ENCODE results near the gene PCLO.
A peak's percentile ranks its signal among the peaks of the same experiment; 100 is the strongest.

PCLO gene

GRCh38 chr7:83014546-83014945 is 148.1 kb downstream of the PCLO start:
- no peak for TF ChIP-seq CTCF (IDR thresholded peaks at IDR 0.05; ENCODE audit: low read depth, low read length, missing control alignments)
- H3K4me3 ChIP-seq (replicated peaks; ENCODE audit: low read depth, low read length), result no peak overlapping the region
- no peak for DNase-seq (ENCODE audit: extremely low read depth, low read depth)

GRCh38 chr7:83011954-83012353 is 150.7 kb downstream of the PCLO start:
- no peak overlapping the region for H3K4me3 ChIP-seq (replicated peaks; ENCODE audit: low read depth, low read length)
- no peak for DNase-seq (ENCODE audit: extremely low read depth, low read depth)
- no peak for TF ChIP-seq CTCF (IDR thresholded peaks at IDR 0.05; ENCODE audit: low read depth, low read length, missing control alignments)

- no peak for DNase-seq (ENCODE audit: extremely low read depth, low read depth)
- peak; percentile 8 for TF ChIP-seq CTCF (IDR thresholded peaks at IDR 0.05; ENCODE audit: low read depth, low read length, missing control alignments)
- H3K4me3 ChIP-seq (replicated peaks; ENCODE audit: low read depth, low read length), result no peak overlapping the region
Measured at GRCh38 chr7:83005410-83005809, 157.3 kb downstream of the PCLO start.

GRCh38 chr7:83001362-83002040 is 161.2 kb downstream of the PCLO start:
- no peak overlapping the region for H3K4me3 ChIP-seq (replicated peaks; ENCODE audit: low read depth, low read length)
- no peak for DNase-seq (ENCODE audit: extremely low read depth, low read depth)
- no peak for TF ChIP-seq CTCF (IDR thresholded peaks at IDR 0.05; ENCODE audit: low read depth, low read length, missing control alignments)

GRCh38 chr7:82998436-82998835 is 164.2 kb downstream of the PCLO start:
- TF ChIP-seq CTCF (IDR thresholded peaks at IDR 0.05; ENCODE audit: low read depth, low read length, missing control alignments), result no peak
- no peak overlapping the region for H3K4me3 ChIP-seq (replicated peaks; ENCODE audit: low read depth, low read length)
- DNase-seq (ENCODE audit: extremely low read depth, low read depth), result no peak

GRCh38 chr7:82985144-82985802 is 177.4 kb downstream of the PCLO start:
- no peak overlapping the region for H3K4me3 ChIP-seq (replicated peaks; ENCODE audit: low read depth, low read length)
- DNase-seq (ENCODE audit: extremely low read depth, low read depth), result no peak
- TF ChIP-seq CTCF (IDR thresholded peaks at IDR 0.05; ENCODE audit: low read depth, low read length, missing control alignments), result no peak

Measured in HFF-Myc (cell line).